ENCODE results near the gene PIN4.

The PIN4 gene

DNA sequence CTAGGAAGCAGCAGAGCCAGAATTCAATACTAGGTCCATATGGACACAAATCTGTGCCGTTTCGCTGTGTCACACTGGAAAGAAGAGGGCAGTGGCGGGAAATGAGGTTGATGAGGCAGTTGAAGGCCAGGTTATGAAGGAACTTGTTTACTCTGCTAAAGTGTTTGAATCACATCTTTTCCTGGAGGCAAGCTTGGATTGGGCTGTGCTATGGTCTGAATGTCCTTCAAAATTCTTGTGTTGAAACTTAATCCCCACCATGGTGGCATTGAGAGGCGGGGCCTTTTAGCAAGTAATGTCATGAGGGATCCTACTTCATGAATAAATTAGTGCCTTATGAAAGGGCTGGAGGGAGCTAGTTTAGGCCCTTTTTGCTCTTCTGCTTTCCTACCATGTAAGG lies 59.4 kb downstream of the PIN4 start:
- Histone ChIP-seq H3K4me1 (ENCODE audit: control insufficient read depth, insufficient read depth, low read length, poor library complexity, severe bottlenecking) (no peaks in the 10 kb centered on the region), H3K27ac (ENCODE audit: low read depth, low read length, severe bottlenecking) (no peak overlapping the region), H3K36me3 (ENCODE audit: control insufficient read depth, insufficient read depth, low read length) (peaks cover under 1% of the 10 kb centered on the region), H3K4me3 (ENCODE audit: extremely low read depth, insufficient read depth, low read length, poor library complexity, severe bottlenecking) (no peak overlapping the region), H3K9me3 (ENCODE audit: control insufficient read depth, low read length) (no peaks in the 10 kb centered on the region)
- WGBS, 2 experiments (ENCODE audit: insufficient coverage in 2 of 2): 80% methylated on average over 1 of the region's 4 CpGs; no CpG with 5 or more reads in 1 of the 2 experiments

DNA sequence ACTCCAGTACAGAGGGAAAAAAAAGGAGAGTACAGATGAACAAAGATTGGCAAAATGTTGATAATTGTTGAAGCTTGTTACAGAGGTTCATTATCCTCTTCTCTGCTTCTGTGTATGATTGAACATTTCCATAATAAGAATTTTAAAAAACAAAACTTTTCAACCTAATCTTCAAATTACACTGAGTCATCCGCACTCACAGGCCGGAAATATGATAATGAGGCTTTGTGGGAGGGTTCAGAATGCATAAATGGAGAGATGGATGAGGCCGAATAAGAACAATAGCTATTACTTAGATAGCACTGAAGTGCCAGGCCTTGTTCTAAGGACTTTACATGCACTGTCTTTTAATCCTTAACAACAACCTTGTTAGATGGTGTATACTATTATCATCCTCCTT lies 61.9 kb downstream of the PIN4 start:
- WGBS, 2 experiments (ENCODE audit: insufficient coverage in 2 of 2): no CpG with 5 or more reads among the region's 3 CpGs
- Histone ChIP-seq H3K4me1 (ENCODE audit: control insufficient read depth, insufficient read depth, low read length, poor library complexity, severe bottlenecking) (no peaks in the 10 kb centered on the region), H3K9me3 (ENCODE audit: control insufficient read depth, low read length) (no peaks in the 10 kb centered on the region), H3K27ac (ENCODE audit: low read depth, low read length, severe bottlenecking) (no peak overlapping the region), H3K36me3 (ENCODE audit: control insufficient read depth, insufficient read depth, low read length) (no peaks in the 10 kb centered on the region), H3K4me3 (ENCODE audit: extremely low read depth, insufficient read depth, low read length, poor library complexity, severe bottlenecking) (no peak overlapping the region)

DNA sequence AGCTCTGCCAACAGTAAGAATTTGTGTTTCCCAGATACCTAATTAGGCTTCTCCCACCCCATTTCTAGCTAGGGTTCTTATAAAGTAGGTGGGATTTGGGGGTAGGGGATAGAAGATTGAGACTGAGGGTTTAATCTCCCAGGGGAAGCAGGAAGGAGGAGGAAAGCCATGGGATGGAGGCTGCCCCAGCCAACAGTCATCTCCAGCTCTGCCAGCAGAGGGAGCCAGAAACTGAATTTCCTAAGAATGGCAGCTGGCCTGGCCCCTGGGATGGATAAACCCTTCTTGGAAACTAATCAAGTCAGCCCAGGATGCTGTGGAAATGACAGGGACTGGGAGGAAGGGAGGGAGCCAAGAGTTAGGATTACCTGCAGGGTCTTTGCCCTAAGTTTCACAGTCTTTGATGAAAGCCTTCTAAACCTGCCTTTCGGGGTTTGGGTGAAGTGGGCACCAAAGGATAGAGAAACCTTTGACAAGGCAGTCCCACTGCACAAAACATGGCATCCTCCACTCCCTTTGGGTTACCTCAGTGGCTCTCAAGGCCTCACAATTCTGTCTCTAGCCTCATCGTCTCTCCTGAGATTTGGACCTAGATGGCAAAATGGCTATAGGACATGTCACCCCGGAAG lies 64.0 kb downstream of the PIN4 start:
- no peaks in the 10 kb centered on the region for H3K4me1 ChIP-seq (ENCODE audit: control insufficient read depth, insufficient read depth, low read length, poor library complexity, severe bottlenecking)
- WGBS, 2 experiments (ENCODE audit: insufficient coverage in 2 of 2): 100% methylated on average over 1 to 2 of the region's 3 CpGs
- no peaks in the 10 kb centered on the region for H3K9me3 ChIP-seq (ENCODE audit: control insufficient read depth, low read length)
- no peaks in the 10 kb centered on the region for H3K36me3 ChIP-seq (ENCODE audit: control insufficient read depth, insufficient read depth, low read length)
- H3K4me3 ChIP-seq (ENCODE audit: extremely low read depth, insufficient read depth, low read length, poor library complexity, severe bottlenecking): no peak overlapping the region
- H3K27ac ChIP-seq (ENCODE audit: low read depth, low read length, severe bottlenecking): no peak overlapping the region

DNA sequence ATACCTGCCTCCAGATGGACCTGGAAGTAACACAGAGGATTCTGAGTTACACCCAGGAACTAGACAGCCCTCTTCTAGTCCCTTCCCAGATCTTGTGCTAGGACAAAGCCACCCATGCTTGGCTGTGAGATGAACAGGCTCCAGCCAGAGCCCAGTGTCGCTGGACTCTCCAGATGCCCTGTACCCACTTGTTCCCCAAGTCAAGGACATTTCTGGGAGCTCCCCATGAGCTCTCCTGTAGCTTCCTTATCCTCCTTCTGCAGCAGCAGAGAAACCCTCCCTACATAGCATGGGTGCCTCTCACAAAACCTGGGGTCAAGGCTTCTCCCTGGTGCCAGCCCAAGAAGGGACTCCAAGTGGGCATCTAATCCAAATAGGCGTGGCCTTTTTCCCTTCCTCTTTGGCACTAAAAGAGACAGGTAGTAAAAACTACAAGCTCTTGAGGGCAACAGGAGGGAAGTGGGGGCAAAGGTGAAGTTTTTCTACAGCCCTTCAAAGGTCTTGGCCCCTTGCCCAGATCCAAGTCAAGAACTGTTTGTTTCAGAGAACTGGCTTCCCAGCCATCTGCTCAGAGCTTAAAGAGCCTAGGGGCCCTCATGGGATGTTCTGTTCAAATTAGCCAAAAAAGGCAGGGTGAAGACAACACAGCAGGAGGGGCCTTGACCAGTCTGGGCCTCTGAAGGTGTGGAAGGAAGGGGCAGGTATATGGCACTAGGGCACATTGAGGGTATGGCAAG lies 65.8 kb downstream of the PIN4 start:
- WGBS, 2 experiments (ENCODE audit: insufficient coverage in 2 of 2): 100% methylated on average over 1 of the region's 2 CpGs; no CpG with 5 or more reads in 1 of the 2 experiments
- no peak overlapping the region for H3K4me3 ChIP-seq (ENCODE audit: extremely low read depth, insufficient read depth, low read length, poor library complexity, severe bottlenecking)

More for the DNA sequence above, 65.8 kb downstream of the PIN4 start:
- Histone ChIP-seq H3K9me3 (ENCODE audit: control insufficient read depth, low read length) (no peaks in the 10 kb centered on the region), H3K36me3 (ENCODE audit: control insufficient read depth, insufficient read depth, low read length) (no peaks in the 10 kb centered on the region), H3K4me1 (ENCODE audit: control insufficient read depth, insufficient read depth, low read length, poor library complexity, severe bottlenecking) (no peaks in the 10 kb centered on the region), H3K27ac (ENCODE audit: low read depth, low read length, severe bottlenecking) (no peak overlapping the region)

Measured in mesodermal cell (in vitro differentiated cells).